ENCODE measurements around the gene PIGA.
"Not testable (repeated sequence)": the region's sequence is repeated elsewhere in the genome, so short reads cannot be mapped to it uniquely, and the experiment has no call there.

PIGA gene

DNA sequence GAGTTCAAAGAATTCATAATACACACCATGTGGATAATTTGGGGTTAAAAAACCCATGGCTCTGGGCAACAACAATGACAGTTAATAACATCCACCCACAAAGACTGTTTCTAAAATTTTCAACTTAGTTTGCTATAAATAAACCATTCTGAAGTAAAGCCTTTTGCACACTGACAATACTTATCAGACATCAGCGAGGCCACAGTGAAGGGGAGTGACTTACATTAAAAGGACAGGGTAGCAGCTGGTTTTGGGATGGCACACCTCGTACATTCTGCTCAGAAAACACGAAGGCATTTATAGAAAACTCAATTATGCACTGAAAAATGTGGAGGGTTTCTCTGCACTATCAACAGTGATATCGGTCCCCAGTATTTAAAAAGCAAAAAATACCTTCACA, 15.0 kb downstream of the PIGA start:
- no peak for DNase-seq

- no peak for DNase-seq
Measured at GRCh38 chrX:15319075-15319474, 16.2 kb downstream of the PIGA start.

DNA sequence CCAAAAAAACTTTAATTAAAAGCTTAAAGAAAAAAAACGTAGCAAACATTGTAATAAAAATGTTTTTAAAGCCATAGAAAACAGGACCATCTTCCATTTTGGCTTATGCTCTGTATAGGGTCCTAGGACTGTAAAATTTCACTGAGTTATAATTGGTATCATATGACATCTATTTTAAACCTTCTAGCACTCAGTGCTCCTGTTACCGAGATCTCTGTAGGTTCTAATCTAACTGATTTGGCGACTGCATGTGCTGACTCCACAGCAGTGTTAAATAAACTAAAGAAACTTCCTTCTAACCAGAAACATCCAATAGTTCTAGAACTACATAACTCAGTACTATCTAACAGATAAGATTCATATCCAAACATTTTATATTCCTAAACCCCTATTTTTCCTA, 19.8 kb downstream of the PIGA start, which contains the start of gene ASB11:
Gene ASB11 (minus strand): TSS at position 132 of the 400 bp plus-strand sequence. CDS start 35 bp downstream, at position 97.
- no peak for DNase-seq

- no peak for DNase-seq
Measured at GRCh38 chrX:15314472-15314871, 20.9 kb downstream of the PIGA start.

DNA sequence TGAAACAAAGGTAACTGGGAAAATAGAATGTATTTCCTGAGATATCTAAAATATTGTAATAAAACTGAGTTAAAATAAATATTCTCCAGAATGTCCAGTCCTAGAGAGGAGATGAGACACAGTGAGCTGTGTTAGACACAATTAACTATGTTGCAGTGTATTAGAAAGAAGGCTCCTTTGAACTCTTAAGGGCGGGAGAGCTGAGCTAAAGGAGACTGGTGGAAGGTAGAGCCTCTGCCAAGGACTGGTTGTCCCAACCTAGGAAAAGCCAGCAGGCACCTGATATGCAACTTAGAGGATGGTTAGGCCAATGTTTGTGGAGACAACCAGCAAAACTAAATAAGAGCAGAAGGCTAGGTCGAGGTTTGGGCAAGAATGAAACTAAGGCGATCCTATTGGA, 24.2 kb downstream of the PIGA start:
- no peak for DNase-seq

- DNase-seq, result no peak
Measured at GRCh38 chrX:15310117-15310516, 25.2 kb downstream of the PIGA start.

DNA sequence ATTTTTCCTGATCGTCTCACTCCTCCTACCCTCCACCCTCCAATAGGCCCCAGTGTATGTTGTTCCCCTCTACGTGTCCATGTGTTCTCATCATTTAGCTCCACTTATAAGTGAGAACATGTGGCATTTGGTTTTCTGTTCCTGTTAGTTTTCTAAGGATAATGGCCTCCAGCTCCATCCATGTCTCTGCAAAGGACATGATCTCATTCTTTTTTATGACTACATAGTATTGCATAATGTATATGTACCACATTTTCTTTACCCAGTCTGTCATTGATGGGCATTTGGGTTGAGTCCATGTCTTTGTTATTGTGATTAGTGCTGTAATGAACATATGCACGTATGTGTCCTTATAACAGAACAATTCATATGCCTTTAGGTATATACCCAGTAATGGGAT, 29.4 kb downstream of the PIGA start:
- not testable (repeated sequence) for DNase-seq

DNA sequence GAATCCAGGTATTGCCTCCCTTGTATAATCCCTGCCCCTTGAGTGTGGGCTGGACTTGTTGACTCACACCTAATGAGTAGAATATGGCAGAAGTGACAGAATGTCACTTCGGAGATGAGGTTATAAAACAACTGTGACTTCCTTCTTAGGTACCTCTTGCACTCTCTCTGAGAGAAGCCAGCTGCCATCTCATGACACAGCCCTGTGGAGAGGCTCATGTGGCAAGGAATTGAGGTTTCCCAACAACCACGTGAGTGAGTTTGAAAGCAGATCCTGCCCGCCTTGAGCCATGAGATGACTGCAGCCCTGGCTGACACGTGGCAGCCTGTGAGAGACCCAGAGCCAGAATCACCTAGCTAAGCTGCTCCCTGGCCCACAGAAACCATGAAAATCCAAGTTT, 33.4 kb downstream of the PIGA start:
- peak; percentile 86 for DNase-seq

- peak; percentile 43 for DNase-seq
Measured at GRCh38 chrX:15299941-15300851, 35.1 kb downstream of the PIGA start.

GRCh38 chrX:15298780-15299179, 36.5 kb downstream of the PIGA start:
- no peak for DNase-seq

DNA sequence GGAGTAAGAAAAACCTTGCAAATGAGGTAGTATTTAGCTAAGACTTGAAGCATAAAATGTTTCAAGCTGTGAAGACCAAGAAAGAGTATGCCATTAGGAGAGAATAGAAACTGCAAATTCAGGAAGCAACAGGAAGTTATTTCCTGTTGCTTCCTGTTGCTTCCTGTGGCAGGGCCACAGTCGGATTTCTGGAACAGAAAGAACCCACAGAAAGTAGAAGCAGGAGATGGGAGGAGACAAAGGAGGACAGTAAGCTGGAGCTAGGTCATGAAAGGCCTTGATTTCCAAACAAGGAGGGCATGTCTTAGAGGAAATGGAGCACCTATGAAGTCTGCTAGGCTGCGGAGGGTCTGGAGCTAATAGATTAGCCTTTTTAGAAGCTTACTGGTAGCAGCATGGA, 37.1 kb downstream of the PIGA start:
- DNase-seq, result peak; percentile 23

DNA sequence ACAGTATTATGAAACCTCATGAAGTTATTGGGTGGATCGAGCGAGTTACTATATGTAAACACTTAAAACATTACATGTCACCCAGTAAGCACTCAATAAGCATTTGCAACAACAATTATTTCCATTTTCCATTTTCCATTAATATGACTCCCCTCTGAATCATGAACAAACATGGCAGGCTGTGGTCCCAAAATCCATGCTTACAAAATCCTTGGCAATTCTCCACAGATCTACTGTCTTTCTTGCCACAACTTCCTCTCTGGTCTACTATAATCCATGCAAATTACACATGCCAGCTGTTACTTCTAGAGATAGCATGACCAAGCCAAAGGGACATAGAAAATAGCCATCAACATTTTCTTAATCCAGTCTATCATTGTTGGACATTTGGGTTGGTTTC, 41.9 kb downstream of the PIGA start:
- peak; percentile 43 for DNase-seq

DNA sequence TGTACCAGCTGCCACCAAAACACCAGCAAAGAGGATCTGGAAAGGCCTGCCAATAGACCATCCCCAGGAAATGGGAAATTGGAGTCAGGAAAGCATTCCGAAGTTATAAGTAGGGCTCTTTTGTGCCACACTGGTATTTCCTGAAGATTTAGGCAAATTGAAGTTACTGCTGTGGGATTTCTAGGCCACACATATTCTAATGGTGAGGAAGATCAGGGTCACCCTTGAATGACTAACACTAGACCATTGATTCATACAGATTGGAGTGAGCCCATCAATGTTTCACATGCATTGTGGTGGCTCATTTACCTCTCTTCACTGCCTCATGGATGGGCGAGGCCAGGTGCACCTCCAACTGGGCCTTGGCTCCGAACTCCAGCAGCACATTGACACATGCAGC, 42.5 kb downstream of the PIGA start:
- DNase-seq, result no peak

GRCh38 chrX:15277604-15278003, 57.7 kb downstream of the PIGA start:
- no peak for DNase-seq

- DNase-seq, result no peak
Measured at GRCh38 chrX:15274946-15275345, 60.4 kb downstream of the PIGA start.

- not testable (repeated sequence) for DNase-seq
Measured at GRCh38 chrX:15273275-15273674, 62.0 kb downstream of the PIGA start.

DNA sequence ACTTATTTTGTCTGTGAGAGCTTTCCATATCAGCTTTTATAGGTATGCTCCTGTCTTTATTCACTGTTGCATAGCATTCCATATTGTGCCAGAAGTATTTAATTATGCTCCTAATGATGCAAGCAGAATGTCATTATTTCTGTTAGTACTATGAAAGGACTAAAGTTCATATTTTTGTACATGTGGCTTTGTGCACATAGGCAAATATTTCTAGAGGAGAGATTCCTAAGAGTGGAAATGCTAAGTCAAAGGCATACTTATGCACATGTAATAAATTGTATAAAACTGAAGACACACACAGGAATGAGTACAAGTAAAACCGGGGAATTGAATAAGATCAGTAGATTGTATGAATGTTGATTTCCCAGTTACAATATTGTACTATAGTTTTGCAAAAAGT, 63.6 kb downstream of the PIGA start:
- DNase-seq, result no peak

- peak; percentile 36 for DNase-seq
Measured at GRCh38 chrX:15269618-15270521, 65.5 kb downstream of the PIGA start, which contains the start of gene ASB9. Gene ASB9, minus strand, starts transcription at chrX:15270083. Its CDS starts 209 bp downstream, at chrX:15269874.
